ENCODE measurements around the gene COL4A2.

- TF ChIP-seq CTCF (IDR thresholded peaks at IDR 0.05) (no peak), POLR2A (IDR thresholded peaks at IDR 0.05) (no peak)
Measured at GRCh38 chr13:110339263-110339662, 32.2 kb downstream of the COL4A2 start.
